Natural killer cell (primary cell): ENCODE measurements around the gene ATL2. TPM values are rescaled to one million over a fixed set of nuclear protein-coding genes. Genes with fewer than 3 reads are reported as not detected.
A peak's percentile ranks its signal among the peaks of the same experiment; 100 is the strongest.

Experiments
- ATAC-seq, 3 donors: fragments of 150-1000 bp in 2 of 3; fragments of 200-7000 bp in 1 of 3; cut with Tn5 transposase; 1 replicate in 1 of 3; 2 replicates in 2 of 3; pipeline ENCODE4 v1.10.0; 2021; ENCODE audit warnings: mild to moderate bottlenecking in 2 of 3, moderate library complexity in 2 of 3
- DNase-seq, 2 donors: peaks; one replicate each; pipeline versions ENCODE4 v3.0.0 to v3.0.0-alpha.2; 2013 to 2021; ENCODE audit warnings: mixed read lengths in 1 of 2
- H3K27ac ChIP-seq: one replicate; pipeline ENCODE4 v1.5.1; 2013; ENCODE audit warnings: mild to moderate bottlenecking, low read length
- H3K27me3 ChIP-seq: one replicate; pipeline ENCODE4 v1.6.1; 2013; ENCODE audit warnings: low read length; ENCODE audit not compliant: control insufficient read depth, insufficient read depth
- H3K36me3 ChIP-seq: one replicate; pipeline ENCODE4 v1.6.1; 2013; ENCODE audit warnings: low read length; ENCODE audit not compliant: control insufficient read depth, insufficient read depth
- H3K4me1 ChIP-seq: one replicate; pipeline ENCODE4 v1.6.1; 2013; ENCODE audit warnings: low read length; ENCODE audit not compliant: control insufficient read depth, insufficient read depth
- H3K4me3 ChIP-seq: one replicate; pipeline ENCODE4 v1.5.1; 2013; ENCODE audit warnings: low read length
- H3K9me3 ChIP-seq: one replicate; pipeline ENCODE4 v1.6.1; 2013; ENCODE audit warnings: low read length; ENCODE audit not compliant: control insufficient read depth, insufficient read depth
- H3K27ac Mint-ChIP-seq, 2 donors: one replicate each; pipeline ENCODE4 v1.8.0; 2022; ENCODE audit warnings: mild to moderate bottlenecking in 2 of 2, mixed read lengths in 2 of 2, moderate library complexity in 1 of 2
- H3K27me3 Mint-ChIP-seq, 2 donors: one replicate each; pipeline ENCODE4 v1.8.0; 2022; ENCODE audit warnings: low read depth in 2 of 2, mixed read lengths in 2 of 2
- H3K36me3 Mint-ChIP-seq: one replicate; pipeline ENCODE4 v1.8.0; 2022; ENCODE audit warnings: mixed read lengths
- H3K4me1 Mint-ChIP-seq, 2 donors: one replicate each; pipeline ENCODE4 v1.8.0; 2022; ENCODE audit warnings: mixed read lengths in 2 of 2
- H3K4me3 Mint-ChIP-seq: one replicate; pipeline ENCODE4 v1.8.0; 2022; ENCODE audit warnings: mild to moderate bottlenecking, moderate library complexity, mixed read lengths
- H3K9me3 Mint-ChIP-seq, 2 donors: one replicate each; pipeline ENCODE4 v1.8.0; 2022; ENCODE audit warnings: mixed read lengths in 2 of 2
- WGBS: methylation state at CpG from one replicate; pipeline ENCODE4 v1.1.7; 2013; ENCODE audit warnings: missing lambda C conversion rate; ENCODE audit not compliant: insufficient coverage; 5-methylcytosine and 5-hydroxymethylcytosine counted together
- intact Hi-C: fragments of 100-400 bp; cut with micrococcal nuclease; formaldehyde crosslinking; loops from one replicate; pipeline ENCODE4 v1.14.2; 2022
- total RNA-seq, 4 donors: library from RNA; stranded (reverse); fragments of 120-200 nt in 1 of 4; gene quantifications; one replicate each; pipeline versions ENCODE4 v1.2.3 to v1.2.4, GENCODE V29; 2013 to 2022
- TF ChIP-seq, protein P1 (sequence below): fragments of 200-600 bp; IDR thresholded peaks from one replicate; pipeline ENCODE4 v1.8.0; 2022; ENCODE audit warnings: antibody characterized with exemption

Gene ATL2
- total RNA-seq, 3 donors from 2014 or later (not counting 1 experiment from before 2014, with no cell fraction given): 48.3 to 51.8 (median 51.5) TPM

DNA sequence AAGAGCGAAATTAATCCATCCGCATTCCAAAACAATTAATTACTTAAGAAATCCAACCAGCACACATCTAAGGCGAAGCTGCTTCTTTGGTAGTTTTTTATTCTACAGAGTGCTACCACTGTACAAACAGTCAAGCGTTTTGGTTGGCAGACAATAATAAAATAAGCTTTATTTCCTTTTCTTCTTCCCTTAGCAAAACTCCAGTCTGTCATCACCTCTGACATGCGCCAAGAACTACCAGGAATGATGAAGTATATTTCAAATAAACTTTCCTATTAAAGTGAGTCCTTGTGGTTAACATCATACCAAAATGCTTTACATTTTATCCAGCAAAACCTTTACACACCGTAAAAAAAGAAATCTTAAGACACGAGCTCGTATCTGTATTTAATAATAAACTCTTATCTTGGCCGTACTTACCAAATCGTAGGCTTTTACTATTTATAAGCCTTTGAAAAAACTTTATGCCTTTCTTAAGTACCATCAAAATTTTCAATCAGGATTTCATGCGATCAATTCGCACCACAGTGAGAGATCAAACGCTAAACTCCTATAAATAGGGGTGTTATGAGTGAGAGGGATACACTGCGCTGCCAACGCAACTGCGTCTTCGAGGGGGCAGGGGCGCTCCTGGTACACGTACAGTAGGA lies 1.3 kb downstream of the ATL2 start:
- H3K36me3 ChIP-seq: no peaks in the 10 kb centered on the region
- TF ChIP-seq, protein P1, sequence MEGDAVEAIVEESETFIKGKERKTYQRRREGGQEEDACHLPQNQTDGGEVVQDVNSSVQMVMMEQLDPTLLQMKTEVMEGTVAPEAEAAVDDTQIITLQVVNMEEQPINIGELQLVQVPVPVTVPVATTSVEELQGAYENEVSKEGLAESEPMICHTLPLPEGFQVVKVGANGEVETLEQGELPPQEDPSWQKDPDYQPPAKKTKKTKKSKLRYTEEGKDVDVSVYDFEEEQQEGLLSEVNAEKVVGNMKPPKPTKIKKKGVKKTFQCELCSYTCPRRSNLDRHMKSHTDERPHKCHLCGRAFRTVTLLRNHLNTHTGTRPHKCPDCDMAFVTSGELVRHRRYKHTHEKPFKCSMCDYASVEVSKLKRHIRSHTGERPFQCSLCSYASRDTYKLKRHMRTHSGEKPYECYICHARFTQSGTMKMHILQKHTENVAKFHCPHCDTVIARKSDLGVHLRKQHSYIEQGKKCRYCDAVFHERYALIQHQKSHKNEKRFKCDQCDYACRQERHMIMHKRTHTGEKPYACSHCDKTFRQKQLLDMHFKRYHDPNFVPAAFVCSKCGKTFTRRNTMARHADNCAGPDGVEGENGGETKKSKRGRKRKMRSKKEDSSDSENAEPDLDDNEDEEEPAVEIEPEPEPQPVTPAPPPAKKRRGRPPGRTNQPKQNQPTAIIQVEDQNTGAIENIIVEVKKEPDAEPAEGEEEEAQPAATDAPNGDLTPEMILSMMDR: no peak
- no peaks in the 10 kb centered on the region for H3K27me3 ChIP-seq
- H3K27me3 Mint-ChIP-seq: no peaks in the 10 kb centered on the region
- intact Hi-C loops: loop anchor here (2.0 to 10.0 kb wide), 3 partner anchors 59 to 749 kb away; partner anchors contain the start of genes SOS1 and SRSF7
- H3K27ac ChIP-seq: peak overlapping the region; percentile 91
- H3K4me3 Mint-ChIP-seq: peak overlapping the region; percentile 90
- no peaks in the 10 kb centered on the region for H3K36me3 Mint-ChIP-seq
- H3K4me1 ChIP-seq: peaks cover 14% of the 10 kb centered on the region
- no peaks in the 10 kb centered on the region for H3K9me3 Mint-ChIP-seq
- ATAC-seq (no peak), DNase-seq (no peak)
- 28% methylated on average over 16 of the region's 19 CpGs for WGBS
- H3K4me3 ChIP-seq: peak overlapping the region; percentile 97
- H3K9me3 ChIP-seq: no peaks in the 10 kb centered on the region
- peaks cover 40 to 47% of the 10 kb centered on the region in 2 donors for H3K4me1 Mint-ChIP-seq
- H3K27ac Mint-ChIP-seq: peak overlapping the region; percentile 80 to 85

DNA sequence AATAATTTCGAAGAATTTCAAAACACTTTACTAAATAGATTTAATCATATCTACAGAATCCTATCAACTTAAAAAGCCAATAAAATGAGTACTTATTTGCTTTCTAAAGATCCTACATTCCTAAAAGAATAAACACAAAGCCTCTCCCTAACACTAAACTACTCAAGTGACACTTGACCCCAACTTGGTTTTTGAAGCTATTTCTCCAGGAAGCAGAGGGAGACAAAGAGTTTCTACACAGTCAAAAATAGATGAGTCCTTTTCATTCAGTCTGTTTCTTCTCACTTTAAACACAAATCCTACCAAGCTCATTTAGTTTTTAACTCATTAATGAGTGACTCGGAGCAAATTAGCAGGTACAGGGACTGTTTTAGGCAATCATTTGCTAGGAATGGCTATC lies 2.1 kb downstream of the ATL2 start:
- intact Hi-C loops: loop anchor here (5.0 to 10.0 kb wide), 2 partner anchors 58 to 750 kb away; partner anchors contain the start of gene SOS1
- Mint-ChIP-seq H3K4me1 (peaks cover 37 to 47% of the 10 kb centered on the region in 2 donors), H3K4me3 (peak overlapping the region; percentile 90), H3K36me3 (no peaks in the 10 kb centered on the region), H3K27ac (peak overlapping the region; percentile 80 to 85), H3K9me3 (no peaks in the 10 kb centered on the region), H3K27me3 (no peaks in the 10 kb centered on the region)
- no peak overlapping the region for H3K27ac ChIP-seq
- no peak overlapping the region for H3K4me3 ChIP-seq
- ATAC-seq: no peak
- TF ChIP-seq, protein P1: no peak
- WGBS: 100% methylated on average over 2 of the region's 2 CpGs
- no peak for DNase-seq
- H3K4me1 ChIP-seq: peaks cover 13% of the 10 kb centered on the region
- no peaks in the 10 kb centered on the region for H3K27me3 ChIP-seq
- H3K9me3 ChIP-seq: no peaks in the 10 kb centered on the region
- H3K36me3 ChIP-seq: no peaks in the 10 kb centered on the region

DNA sequence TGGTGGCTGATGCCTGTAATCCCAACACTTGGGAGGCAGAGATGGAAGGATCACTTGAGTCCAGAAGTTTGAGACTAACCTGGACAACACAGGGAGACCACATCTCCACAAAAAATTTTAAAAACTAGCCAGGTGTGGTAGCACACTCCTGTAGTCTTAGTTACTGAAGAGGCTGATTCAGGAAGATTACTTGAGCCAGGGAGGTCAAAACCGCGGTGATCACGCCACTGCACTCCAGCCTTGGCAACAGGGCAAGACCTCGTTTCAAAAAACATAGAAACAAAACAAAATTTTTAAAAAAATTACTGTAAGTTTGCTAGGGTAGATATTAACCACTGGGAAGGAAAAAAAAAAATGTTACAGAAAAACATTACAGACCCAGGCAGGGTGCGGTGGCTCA lies 5.8 kb downstream of the ATL2 start:
- Histone ChIP-seq H3K4me1 (peaks cover 3% of the 10 kb centered on the region), H3K4me3 (no peak overlapping the region), H3K9me3 (no peaks in the 10 kb centered on the region), H3K27me3 (no peaks in the 10 kb centered on the region), H3K27ac (no peak overlapping the region), H3K36me3 (no peaks in the 10 kb centered on the region)
- no peaks in the 10 kb centered on the region for H3K9me3 Mint-ChIP-seq
- H3K36me3 Mint-ChIP-seq: no peaks in the 10 kb centered on the region
- DNase-seq (no peak), ATAC-seq (no peak)
- H3K27me3 Mint-ChIP-seq: no peaks in the 10 kb centered on the region
- whole genome bisulfite sequencing: 87% methylated on average over 3 of the region's 5 CpGs
- intact Hi-C loops: loop anchor here (10.0 kb wide), 1 partner anchor 754 kb away; the partner anchor contains the start of gene SOS1
- H3K4me3 Mint-ChIP-seq: no peak overlapping the region
- TF ChIP-seq, protein P1: no peak
- peaks cover 23 to 39% of the 10 kb centered on the region in 2 donors for H3K4me1 Mint-ChIP-seq
- H3K27ac Mint-ChIP-seq: peak overlapping the region in 1 of 2 donors; percentile 34
